ENCODE data around the gene CAPN13. TPM values are rescaled to one million over a fixed set of nuclear protein-coding genes. Genes with fewer than 3 reads are reported as not detected.

CAPN13 gene
- total RNA-seq, 1 experiment from 2014 or later, result not detected

DNA sequence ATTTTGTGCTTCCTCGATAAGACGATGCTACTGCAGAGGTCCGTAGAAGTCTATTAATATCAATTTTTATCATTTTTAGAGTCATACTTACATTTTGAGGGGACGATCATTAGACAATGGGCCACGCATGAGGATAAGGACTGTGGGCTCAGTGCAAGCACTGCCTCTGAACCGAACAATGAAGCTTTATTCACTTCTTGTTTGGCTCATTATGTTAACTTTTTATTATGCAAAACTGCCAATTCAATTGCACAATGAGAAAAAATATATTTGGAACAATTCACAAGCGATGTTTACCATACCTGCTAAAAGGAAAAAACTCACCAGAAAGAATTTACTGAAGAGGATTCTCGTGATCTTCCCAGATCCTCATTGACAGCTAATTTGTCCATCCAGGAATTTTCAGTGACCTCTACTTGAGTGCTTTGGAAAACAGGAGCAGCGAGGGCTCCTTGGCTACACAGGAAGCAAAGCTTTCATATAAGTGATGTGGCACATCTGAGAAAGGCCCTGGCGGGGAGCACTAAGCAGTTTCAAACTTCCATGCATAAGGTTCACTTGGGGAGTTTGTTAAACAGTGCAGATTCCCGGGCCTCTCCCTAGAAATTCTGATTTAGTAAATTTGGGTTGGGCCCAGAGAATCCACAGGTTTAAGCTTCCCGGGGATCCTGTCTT lies 13.3 kb upstream of the CAPN13 start:
- no peaks in the 10 kb centered on the region for H3K9me3 ChIP-seq (ENCODE audit: control insufficient read depth, insufficient read depth, low read depth, low read length)
- CTCF ChIA-PET, result no interaction called here
- no peak overlapping the region for H3K27ac ChIP-seq (ENCODE audit: low read length)
- ATAC-seq (no peak), DNase-seq (ENCODE audit: low read depth, low spot score) (no peak)
- intact Hi-C loops (cut with micrococcal nuclease; ENCODE audit: unreplicated experiment), result no loop called here
- POLR2A ChIA-PET, result no interaction called here
- H3K4me1 ChIP-seq (ENCODE audit: control insufficient read depth, insufficient read depth, low read length), result no peaks in the 10 kb centered on the region
- H3K27me3 ChIP-seq (ENCODE audit: control insufficient read depth, insufficient read depth, low read length), result no peaks in the 10 kb centered on the region
- in situ Hi-C loops (cut with HindIII; ENCODE audit: low pct_unique_long_range_greater_than_20kb, low sequenced_read_pairs), result no loop called here
- TF ChIP-seq, protein P1, sequence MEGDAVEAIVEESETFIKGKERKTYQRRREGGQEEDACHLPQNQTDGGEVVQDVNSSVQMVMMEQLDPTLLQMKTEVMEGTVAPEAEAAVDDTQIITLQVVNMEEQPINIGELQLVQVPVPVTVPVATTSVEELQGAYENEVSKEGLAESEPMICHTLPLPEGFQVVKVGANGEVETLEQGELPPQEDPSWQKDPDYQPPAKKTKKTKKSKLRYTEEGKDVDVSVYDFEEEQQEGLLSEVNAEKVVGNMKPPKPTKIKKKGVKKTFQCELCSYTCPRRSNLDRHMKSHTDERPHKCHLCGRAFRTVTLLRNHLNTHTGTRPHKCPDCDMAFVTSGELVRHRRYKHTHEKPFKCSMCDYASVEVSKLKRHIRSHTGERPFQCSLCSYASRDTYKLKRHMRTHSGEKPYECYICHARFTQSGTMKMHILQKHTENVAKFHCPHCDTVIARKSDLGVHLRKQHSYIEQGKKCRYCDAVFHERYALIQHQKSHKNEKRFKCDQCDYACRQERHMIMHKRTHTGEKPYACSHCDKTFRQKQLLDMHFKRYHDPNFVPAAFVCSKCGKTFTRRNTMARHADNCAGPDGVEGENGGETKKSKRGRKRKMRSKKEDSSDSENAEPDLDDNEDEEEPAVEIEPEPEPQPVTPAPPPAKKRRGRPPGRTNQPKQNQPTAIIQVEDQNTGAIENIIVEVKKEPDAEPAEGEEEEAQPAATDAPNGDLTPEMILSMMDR (IDR thresholded peaks at IDR 0.05), result no peak
- TF ChIP-seq REST (IDR thresholded peaks at IDR 0.05; ENCODE audit: insufficient read depth in 1 of 2, low read depth in 2 of 2, low read length in 1 of 2) (no peak), POLR2AphosphoS5 (IDR thresholded peaks at IDR 0.05; ENCODE audit: low read depth, low read length) (no peak), TCF7L2 (IDR thresholded peaks at IDR 0.05; ENCODE audit: low read depth, low read length) (no peak), SIN3A (IDR thresholded peaks at IDR 0.05; ENCODE audit: borderline replicate concordance, insufficient read depth, low read depth, low read length) (no peak)
- no TSS peak for BruUV-seq (replicated peaks)
- H3K4me3 ChIP-seq (ENCODE audit: low read depth in 2 of 2, low read length in 2 of 2), result no peak overlapping the region
- no peaks in the 10 kb centered on the region for H3K36me3 ChIP-seq (ENCODE audit: control insufficient read depth, insufficient read depth, low read length)

DNA sequence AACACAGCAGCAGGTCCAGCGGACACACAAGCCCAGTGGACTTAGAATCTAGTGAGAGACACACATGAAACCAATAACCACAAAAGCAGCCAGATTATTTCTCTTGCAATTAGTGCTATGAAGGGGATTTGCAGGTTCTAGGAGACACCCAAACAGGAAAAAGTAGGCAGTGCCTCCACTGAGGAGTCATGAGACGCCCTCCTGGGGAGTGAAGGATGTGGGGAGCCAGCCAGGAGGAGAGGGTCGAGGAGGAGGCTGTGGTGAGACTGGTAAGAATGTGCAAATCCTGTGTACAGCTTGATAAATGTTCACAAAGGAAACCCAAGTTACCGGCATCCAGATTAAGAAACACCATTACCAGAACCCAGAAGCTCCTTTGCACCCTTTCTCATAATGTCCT lies 2.7 kb upstream of the CAPN13 start:
- CTCF ChIA-PET, result no interaction called here

More for the DNA sequence above, 2.7 kb upstream of the CAPN13 start:
- H3K4me3 ChIP-seq (ENCODE audit: low read depth in 2 of 2, low read length in 2 of 2), result no peak overlapping the region
- in situ Hi-C loops (cut with HindIII; ENCODE audit: low pct_unique_long_range_greater_than_20kb, low sequenced_read_pairs), result no loop called here
- ATAC-seq, result no peak
- POLR2A ChIA-PET, result no interaction called here
- no peak overlapping the region for H3K27ac ChIP-seq (ENCODE audit: low read length)
- no TSS peak for BruUV-seq (replicated peaks)
- H3K27me3 ChIP-seq (ENCODE audit: control insufficient read depth, insufficient read depth, low read length), result peaks cover 2% of the 10 kb centered on the region; the same call in 1 of the 2 replicates
- no peaks in the 10 kb centered on the region for H3K36me3 ChIP-seq (ENCODE audit: control insufficient read depth, insufficient read depth, low read length)
- DNase-seq (ENCODE audit: low read depth, low spot score), result no peak
- no peaks in the 10 kb centered on the region for H3K9me3 ChIP-seq (ENCODE audit: control insufficient read depth, insufficient read depth, low read depth, low read length)
- TF ChIP-seq SIN3A (IDR thresholded peaks at IDR 0.05; ENCODE audit: borderline replicate concordance, insufficient read depth, low read depth, low read length) (no peak), REST (IDR thresholded peaks at IDR 0.05; ENCODE audit: insufficient read depth in 1 of 2, low read depth in 2 of 2, low read length in 1 of 2) (no peak), POLR2AphosphoS5 (IDR thresholded peaks at IDR 0.05; ENCODE audit: low read depth, low read length) (no peak), TCF7L2 (IDR thresholded peaks at IDR 0.05; ENCODE audit: low read depth, low read length) (no peak)
- TF ChIP-seq, protein P1 (IDR thresholded peaks at IDR 0.05), result no peak
- no peaks in the 10 kb centered on the region for H3K4me1 ChIP-seq (ENCODE audit: control insufficient read depth, insufficient read depth, low read length)
- intact Hi-C loops (cut with micrococcal nuclease; ENCODE audit: unreplicated experiment), result no loop called here
